NCI-H2227 (cell line): ENCODE results near the gene CD164L2.

ENCODE experiments used
- DNase-seq: peaks from one replicate; lab custom pipeline; 2025; ENCODE audit not compliant: unreplicated experiment; lab: John Stamatoyannopoulos, UW

Gene CD164L2

GRCh38 chr1:27365372-27366112, 17.6 kb downstream of the CD164L2 start:
- peak; percentile 92 for DNase-seq

GRCh38 chr1:27364696-27365371, 18.3 kb downstream of the CD164L2 start:
- DNase-seq: no peak

GRCh38 chr1:27363766-27364695, 19.1 kb downstream of the CD164L2 start:
- DNase-seq: no peak

GRCh38 chr1:27361553-27361952, 21.6 kb downstream of the CD164L2 start:
- DNase-seq: no peak

- no peak for DNase-seq
Observed at GRCh38 chr1:27361044-27361402, 22.1 kb downstream of the CD164L2 start.

- DNase-seq: no peak
Observed at GRCh38 chr1:27360159-27361043, 22.7 kb downstream of the CD164L2 start.

GRCh38 chr1:27359822-27360158, 23.3 kb downstream of the CD164L2 start:
- DNase-seq: no peak

GRCh38 chr1:27358928-27359313, 24.2 kb downstream of the CD164L2 start:
- DNase-seq: no peak

- DNase-seq: no peak
Observed at GRCh38 chr1:27358038-27358927, 24.9 kb downstream of the CD164L2 start.

- peak; percentile 25 for DNase-seq
Observed at GRCh38 chr1:27357281-27358037, 25.7 kb downstream of the CD164L2 start.

GRCh38 chr1:27356619-27357280, 26.4 kb downstream of the CD164L2 start:
- DNase-seq: no peak

GRCh38 chr1:27356277-27356618, 26.9 kb downstream of the CD164L2 start:
- DNase-seq: no peak

GRCh38 chr1:27355683-27356082, 27.4 kb downstream of the CD164L2 start:
- DNase-seq: no peak

- no peak for DNase-seq
Observed at GRCh38 chr1:27353629-27354028, 29.5 kb downstream of the CD164L2 start.

- DNase-seq: no peak
Observed at GRCh38 chr1:27353166-27353565, 30.0 kb downstream of the CD164L2 start.

GRCh38 chr1:27351541-27352107, 31.5 kb downstream of the CD164L2 start:
- no peak for DNase-seq

- no peak for DNase-seq
Observed at GRCh38 chr1:27350663-27351540, 32.2 kb downstream of the CD164L2 start.
